Measurements from ENCODE around the gene PSME3.
A peak's percentile ranks its signal among the peaks of the same experiment; 100 is the strongest.

Gene PSME3

GRCh38 chr17:42832934-42833766 lies at the start of gene PSME3:
PSME3 (plus strand) TSS chr17:42833397; CDS start chr17:42833632, 235 bp downstream.
- DNase-seq = peak; percentile 83 to 95 (median 88)

- no peak for DNase-seq
Observed at GRCh38 chr17:42783791-42784138, 49.4 kb upstream of the PSME3 start.

DNA sequence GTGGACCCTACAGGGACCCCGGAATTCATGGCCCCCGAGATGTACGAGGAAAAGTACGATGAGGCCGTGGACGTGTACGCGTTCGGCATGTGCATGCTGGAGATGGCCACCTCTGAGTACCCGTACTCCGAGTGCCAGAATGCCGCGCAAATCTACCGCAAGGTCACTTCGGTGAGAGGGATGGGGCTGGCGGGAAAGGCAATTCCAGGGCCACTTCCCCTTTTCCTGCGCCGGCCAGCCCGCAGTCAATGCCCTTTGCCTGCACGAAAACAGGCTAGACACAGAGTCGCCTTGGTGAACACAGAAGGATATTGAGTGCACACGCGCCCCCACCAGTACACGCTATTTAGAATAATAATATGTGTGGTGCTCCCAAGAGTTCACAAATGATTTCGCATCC lies 48.8 kb upstream of the PSME3 start:
- no peak for DNase-seq

DNA sequence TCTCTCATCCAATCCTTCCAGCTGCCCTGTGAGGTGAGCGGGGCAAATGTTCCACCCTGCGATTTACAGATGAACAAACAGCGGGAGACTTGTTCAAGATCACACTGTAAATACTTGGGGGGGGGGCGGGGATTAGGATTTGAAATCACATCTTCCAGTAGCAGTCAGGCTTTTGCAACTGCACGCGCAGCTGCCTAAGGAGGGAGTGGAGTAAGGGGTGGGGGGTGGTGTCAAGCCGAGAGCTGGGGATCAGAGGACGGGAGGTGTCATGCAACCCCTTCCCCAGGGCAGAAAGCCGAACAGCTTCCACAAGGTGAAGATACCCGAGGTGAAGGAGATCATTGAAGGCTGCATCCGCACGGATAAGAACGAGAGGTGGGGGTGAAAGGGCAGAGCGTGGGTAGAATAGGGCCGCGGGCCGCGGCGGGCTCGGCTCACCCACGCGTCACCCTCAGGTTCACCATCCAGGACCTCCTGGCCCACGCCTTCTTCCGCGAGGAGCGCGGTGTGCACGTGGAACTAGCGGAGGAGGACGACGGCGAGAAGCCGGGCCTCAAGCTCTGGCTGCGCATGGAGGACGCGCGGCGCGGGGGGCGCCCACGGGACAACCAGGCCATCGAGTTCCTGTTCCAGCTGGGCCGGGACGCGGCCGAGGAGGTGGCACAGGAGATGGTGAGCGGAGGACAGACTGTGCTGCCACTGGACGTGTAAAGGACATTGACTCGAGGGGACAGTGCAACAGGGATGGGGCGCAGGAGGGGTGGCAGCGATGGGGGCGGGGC lies 48.2 kb upstream of the PSME3 start:
- DNase-seq = no peak

DNA sequence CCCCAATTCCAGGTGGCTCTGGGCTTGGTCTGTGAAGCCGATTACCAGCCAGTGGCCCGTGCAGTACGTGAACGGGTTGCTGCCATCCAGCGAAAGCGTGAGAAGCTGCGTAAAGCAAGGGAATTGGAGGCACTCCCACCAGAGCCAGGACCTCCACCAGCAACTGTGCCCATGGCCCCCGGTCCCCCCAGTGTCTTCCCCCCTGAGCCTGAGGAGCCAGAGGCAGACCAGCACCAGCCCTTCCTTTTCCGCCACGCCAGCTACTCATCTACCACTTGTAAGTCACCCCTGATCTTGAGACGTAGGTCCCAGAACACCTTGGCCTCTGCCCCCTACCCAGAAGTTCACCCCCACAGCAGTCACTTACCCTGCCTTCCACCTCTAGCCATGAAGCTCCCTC lies 45.9 kb upstream of the PSME3 start:
- DNase-seq = no peak

DNA sequence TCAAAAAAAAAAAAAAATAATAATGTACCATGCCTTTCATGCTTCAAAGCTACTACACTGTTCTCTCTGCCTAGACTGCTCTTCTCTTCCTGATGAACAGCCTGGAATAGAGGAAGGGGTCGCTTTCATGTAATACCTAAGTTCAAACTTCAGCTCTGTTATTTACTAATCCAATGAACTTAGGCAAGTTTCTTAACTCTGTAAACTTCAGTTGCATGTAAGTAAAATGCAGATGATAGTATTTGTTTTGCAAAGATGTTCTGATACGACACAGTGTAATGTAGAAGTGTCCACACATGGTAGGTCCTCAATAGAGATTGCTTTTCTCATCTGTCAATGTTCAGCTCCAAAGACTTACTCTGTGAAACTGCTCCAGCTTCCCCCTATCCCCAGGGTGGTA lies 41.2 kb upstream of the PSME3 start:
- no peak for DNase-seq

- DNase-seq = no peak
Observed at GRCh38 chr17:42792545-42792944, 40.7 kb upstream of the PSME3 start.

DNA sequence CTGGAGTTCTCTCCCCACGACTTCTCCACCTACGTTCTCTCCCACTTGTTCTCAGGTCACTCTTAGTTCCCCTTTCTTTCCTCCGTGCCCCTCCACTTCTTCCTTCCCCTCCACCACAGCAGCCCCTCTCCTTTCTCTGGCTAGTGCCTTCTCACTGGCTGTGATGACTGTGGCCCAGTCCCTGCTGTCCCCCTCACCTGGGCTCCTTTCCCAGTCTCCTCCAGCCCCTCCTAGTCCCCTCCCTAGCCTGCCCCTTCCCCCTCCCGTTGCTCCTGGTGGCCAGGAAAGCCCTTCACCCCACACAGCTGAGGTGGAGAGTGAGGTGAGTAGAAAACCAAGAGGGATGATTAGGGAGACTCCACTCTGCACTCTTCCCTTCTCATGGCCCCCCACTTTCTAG lies 38.1 kb upstream of the PSME3 start:
- DNase-seq = no peak

- no peak for DNase-seq
Observed at GRCh38 chr17:42795465-42795864, 37.7 kb upstream of the PSME3 start.

DNA sequence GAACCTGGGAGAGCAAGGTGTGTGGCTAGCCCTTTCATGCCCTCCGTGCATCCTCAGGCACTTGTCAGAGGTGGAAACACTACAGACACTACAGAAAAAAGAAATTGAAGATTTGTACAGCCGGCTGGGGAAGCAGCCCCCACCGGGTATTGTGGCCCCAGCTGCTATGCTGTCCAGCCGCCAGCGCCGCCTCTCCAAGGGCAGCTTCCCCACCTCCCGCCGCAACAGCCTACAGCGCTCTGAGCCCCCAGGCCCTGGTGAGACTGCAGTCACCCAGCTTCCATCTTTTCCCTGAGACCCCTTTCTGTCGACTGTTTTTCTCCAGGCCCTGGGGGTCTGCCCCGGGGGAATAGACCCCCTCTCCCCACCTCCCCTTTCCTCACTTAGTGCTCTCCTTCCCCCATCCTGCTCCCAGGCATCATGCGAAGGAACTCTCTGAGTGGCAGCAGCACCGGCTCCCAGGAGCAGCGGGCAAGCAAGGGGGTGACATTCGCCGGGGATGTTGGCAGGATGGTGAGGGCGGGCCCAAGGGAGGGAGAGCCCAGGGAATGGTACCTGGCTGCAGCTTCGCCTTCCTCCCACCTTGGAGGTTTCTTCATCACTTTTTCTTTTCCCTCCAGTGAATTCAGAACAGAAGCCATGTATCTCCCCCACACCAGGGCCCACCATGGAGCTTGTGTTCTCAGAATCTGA lies 37.0 kb upstream of the PSME3 start:
- no peak for DNase-seq

- DNase-seq = no peak
Observed at GRCh38 chr17:42797067-42798007, 35.9 kb upstream of the PSME3 start.

- DNase-seq = no peak
Observed at GRCh38 chr17:42798011-42798382, 35.2 kb upstream of the PSME3 start.

DNA sequence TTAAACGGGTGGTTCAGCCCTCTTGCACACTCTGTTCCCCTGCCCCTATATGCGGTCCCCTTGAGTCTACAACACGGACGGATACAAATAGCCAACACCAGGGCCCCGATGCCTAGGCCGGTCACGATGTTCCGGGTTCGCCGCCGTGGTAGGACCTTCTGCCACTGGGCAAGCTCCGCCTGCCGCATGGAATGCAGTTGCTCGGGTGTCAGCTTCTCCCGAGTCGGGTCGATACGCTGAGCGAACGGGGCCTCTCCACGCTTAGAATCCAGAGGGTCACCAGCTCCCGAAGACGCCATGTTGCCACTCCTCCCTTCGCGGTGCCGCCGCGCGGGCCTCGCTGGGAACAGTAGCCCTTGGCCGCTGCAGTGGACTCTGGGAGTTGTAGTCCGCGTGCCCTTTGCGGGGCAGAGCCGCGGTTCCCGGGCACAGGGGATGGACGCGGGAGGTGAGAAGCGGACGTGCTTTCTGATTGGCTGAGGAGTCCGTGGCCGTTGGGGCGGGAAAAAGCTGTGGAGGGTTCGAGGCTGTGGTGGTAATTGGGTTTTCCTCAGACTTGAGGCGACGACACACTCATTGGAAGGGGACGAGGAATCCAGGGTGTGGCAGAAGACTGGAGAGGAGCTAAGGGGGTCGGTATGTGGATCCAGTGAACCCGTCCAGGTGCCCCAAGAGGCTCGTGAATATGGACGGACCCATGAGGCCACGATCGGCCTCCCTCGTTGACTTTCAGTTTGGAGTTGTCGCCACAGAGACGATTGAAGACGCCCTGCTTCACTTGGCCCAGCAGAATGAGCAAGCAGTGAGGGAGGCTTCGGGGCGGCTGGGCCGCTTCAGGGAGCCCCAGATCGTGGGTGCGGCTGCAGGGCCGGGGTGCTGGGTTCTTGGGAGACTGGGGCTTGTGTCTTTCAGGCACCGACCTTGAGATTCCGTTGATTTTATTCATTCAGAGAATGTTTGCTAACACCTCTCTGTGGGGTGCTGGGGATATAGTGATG lies 34.5 kb upstream of the PSME3 start, which contains the start of the genes CNTD1 and COA3:
TSS of gene CNTD1 (plus strand) at position 479 of the 998 bp plus-strand sequence. CDS start at position 686, 207 bp downstream.
TSS of gene COA3 (minus strand) at position 322 of the 998 bp plus-strand sequence. CDS start at position 299, 23 bp downstream.
- DNase-seq = peak; percentile 19 to 60 (median 55)

GRCh38 chr17:42803074-42803883 lies 29.9 kb upstream of the PSME3 start:
- no peak for DNase-seq

- no peak for DNase-seq
Observed at GRCh38 chr17:42804918-42805367, 28.3 kb upstream of the PSME3 start.

DNA sequence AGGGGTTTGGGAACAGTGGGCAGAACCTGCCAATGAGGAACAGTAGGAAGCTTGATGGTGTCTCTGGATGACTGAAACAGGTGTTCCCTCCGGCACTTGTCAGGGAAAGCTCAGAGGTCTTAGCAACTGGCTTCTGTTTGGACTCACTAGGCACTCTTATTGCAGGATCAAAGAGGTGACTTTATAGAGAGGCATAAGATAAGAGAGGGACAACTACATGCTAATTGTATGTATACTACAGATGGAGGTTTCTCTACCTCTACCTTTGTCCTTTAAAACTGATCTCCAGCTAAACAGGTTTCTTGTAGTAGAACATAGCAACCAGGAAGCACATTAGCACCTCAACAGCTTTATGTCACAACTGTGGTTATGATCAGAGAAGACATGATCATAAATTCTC lies 26.9 kb upstream of the PSME3 start:
- DNase-seq = no peak

GRCh38 chr17:42809250-42809649 lies 23.9 kb upstream of the PSME3 start:
- DNase-seq = no peak

- DNase-seq = no peak
Observed at GRCh38 chr17:42814633-42815399, 18.4 kb upstream of the PSME3 start.

DNA sequence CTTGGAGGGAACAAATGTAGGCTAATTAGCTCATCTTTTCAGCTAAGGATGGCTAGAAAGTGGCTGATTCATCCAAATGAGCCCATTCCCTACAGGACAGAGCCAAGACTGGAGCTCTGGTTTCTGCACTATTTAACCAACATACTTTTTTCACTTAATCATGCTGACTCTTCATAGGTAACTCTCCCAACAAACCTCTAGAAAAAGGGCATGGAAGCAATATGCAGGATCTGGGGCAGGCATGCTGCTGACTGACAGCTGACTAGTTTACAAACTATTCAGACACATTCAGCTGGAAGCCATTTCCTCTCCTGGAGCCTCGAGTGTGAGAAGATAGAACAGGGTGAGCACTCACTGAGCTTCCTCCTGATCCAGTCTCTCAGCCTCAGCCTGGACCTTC lies 15.3 kb upstream of the PSME3 start:
- no peak for DNase-seq

Measured in activated naive CD4-positive, alpha-beta T cell (primary cell).